NCI-H146 treated with DMSO at 0.1 percent for 48 hours (cell line): ENCODE results near the gene PSMB9.
"Not testable (repeated sequence)": the region's sequence is repeated elsewhere in the genome, so short reads cannot be mapped to it uniquely, and the experiment has no call there.

Source experiments
- DNase-seq: peaks from one replicate; lab custom pipeline; 2025; ENCODE audit not compliant: unreplicated experiment; lab: John Stamatoyannopoulos, UW

The PSMB9 gene

DNA sequence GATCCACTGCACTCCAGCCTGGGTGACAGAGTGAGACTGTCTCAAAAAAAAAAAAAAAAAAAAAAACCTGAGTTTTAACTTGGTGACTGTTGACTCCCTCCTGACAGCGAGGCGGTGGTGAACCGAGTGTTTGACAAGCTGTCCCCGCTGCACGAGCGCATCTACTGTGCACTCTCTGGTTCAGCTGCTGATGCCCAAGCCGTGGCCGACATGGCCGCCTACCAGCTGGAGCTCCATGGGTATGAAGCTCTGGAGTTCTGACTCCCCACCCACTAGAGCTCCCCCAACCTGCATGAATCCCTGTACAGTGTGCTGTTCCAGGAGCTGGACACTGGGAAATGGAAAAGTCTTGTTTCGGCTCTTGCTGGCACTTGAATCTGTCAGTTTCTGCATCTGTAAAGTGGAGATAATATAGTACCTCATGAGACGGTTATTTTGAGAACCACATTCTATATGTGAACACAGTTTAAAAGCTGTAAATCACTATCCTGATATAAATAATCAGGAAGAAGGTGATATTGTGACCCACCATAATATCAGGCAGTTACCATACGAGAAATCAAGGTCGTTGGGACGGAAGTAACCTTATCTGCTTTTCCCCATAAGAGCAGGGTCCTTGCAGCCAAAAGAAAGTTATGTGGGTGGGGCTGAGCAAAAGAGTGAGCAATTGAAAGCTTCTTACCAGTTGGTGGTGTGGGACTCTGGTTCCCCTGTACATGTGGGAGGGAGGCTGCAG is 3.3 kb downstream of the PSMB9 start:
- no peak for DNase-seq

DNA sequence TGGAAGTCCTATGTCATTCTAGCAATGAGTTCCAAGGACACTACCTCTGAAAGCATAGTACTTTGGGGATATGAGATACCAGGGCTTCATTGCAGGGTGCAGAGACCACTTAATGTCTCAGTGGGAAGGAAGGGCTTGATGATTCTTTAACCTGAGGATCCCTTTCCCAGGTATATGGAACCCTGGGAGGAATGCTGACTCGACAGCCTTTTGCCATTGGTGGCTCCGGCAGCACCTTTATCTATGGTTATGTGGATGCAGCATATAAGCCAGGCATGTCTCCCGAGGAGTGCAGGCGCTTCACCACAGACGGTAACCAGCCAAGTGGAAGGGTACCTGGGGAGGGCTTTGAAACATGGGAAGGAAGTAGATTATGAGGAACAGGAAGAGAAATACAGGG is 4.2 kb downstream of the PSMB9 start:
- DNase-seq = no peak

GRCh38 chr6:32860674-32861073 is 6.7 kb downstream of the PSMB9 start:
- DNase-seq = no peak

DNA sequence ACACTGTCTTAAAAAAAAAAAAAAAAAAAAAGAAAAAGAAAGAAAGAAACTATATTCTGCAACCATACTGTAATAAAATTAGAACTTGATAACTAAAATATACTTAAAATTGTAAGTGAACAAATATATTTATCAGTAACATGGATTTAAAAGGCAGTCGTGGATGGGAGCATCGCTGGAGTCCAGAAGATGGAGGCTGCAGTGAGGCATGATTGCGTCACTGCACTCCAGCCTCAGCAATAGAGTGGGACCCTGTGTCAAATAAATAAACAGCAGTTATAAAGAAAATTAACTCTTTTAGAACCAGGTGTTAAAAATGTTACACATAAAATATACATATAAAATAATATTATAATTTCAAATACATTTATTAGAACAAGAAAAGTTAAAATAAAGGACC is 8.7 kb downstream of the PSMB9 start:
- DNase-seq = no peak

DNA sequence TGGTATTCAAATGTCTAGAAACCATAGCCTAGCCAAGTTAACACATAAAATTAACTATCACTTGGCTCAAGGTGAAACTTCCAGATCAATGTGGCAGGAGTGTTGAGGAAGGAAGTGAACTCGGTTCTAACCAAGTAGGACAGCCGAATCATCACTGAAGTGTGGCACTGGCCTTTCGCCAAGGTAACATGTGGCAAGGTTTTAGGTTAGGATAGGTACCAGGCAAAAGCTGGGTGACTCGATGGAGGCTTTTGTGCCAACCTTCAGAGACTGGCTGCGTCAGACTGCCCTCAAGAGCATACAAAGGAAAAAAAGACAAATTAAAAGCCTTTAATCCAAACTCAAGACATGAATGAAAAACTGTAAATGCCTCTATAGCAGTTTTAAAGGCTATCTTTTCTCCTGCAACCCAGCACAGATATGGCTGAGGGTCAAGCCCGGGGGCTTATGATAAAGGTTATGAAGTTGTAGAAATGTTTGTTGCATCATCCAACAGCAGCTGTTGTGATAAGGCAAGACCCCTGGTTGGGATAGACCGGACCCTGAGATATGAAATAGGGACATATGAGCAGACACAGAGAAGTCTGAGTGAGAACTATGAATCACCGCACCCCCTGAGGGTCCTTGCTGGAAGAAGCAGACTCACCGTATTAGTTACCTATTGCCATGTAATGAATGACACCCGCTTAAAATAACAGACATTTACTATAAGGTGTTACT is 11.9 kb downstream of the PSMB9 start:
- no peak for DNase-seq

DNA sequence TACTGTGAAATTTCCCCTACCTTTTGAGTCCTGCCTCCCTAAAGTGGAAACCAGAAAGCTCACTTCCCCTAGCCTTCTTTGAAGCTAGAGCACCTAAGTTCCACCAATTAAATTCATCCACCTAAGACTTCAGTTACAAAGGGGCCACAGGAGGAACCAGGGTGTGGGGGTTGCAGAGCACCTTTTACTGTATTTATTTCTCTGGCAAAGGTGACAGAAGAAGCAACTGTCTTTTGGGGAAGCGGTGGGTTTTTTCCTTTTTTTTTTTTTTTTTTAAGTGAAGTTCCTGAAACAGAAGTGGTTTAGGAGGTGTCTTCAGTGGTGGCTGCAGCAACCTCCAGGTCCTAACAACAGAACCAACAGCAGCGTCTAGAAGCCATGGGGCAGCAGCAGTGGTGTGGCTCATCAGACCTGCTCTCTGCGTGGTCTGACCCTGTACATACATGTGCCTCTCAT is 13.1 kb downstream of the PSMB9 start:
- DNase-seq = no peak

- no peak for DNase-seq
These were observed 13.7 kb downstream of the PSMB9 start for GRCh38 chr6:32867554-32868256.

DNA sequence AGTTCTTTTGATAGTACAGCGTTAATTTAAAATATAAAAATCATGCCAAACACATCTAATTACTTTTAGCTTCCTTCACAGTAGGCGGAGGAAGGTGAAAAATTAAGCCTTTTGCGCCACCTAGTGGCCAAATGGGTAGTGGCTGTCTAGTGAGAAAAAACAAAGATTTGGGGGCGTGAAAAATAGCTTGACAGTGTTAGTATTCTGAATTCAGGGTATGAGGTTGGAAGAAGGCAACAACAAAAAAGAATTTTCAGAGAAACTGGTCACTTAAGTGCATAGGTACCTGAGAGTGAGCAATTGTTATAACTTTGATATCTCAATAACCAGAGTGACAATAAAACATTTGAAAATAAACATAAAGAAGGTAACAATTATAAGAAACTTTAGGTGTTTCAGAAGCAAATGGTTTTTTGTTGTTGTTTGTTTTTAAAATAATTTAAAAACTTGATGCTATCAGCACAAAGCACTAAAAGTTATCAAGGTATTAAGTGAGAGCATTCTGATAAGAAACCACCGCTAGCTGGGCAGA is 14.3 kb downstream of the PSMB9 start:
- DNase-seq = peak; percentile 19

- DNase-seq = not testable (repeated sequence)
These were observed 20.0 kb downstream of the PSMB9 start for GRCh38 chr6:32873947-32874346.

GRCh38 chr6:32876603-32877002 is 22.6 kb downstream of the PSMB9 start:
- DNase-seq = no peak

- DNase-seq = no peak
These were observed 25.7 kb downstream of the PSMB9 start for GRCh38 chr6:32879691-32880090.

DNA sequence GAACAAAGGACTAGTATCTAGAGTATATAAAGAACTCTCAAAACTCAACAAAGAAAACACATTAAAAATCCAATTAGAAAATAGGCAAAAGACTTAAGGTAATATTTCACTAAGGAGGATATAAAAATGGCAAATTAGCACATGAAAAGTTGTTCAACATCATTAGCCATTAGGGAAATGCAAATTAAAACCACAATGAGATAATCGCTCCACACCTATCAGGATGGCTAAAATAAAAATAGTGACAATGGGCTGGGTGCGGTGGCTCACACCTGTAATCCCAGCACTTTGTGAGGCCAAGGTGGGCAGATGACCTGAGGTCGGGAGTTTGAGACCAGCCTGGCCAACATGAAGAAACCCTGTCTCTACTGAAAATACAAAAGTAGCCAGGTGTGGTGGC is 27.0 kb downstream of the PSMB9 start:
- DNase-seq = not testable (repeated sequence)

DNA sequence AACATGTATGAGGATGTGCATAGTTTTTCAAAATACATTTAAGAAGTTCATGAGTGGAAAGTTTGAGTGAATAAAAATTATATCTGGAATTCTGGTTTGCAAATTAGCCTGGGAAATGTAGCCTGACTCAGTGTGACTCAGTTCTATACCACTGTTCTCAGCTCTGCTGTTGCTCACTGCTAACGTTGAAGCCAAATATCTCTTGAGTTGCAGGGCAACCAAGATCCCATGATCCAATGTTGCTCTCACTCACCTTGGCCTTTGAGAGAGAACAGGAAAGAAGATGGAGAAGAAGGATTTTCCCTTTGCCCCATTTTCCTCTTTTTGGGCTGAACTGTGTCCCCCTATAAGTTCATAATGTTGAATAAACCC is 28.9 kb downstream of the PSMB9 start:
- no peak for DNase-seq

- no peak for DNase-seq
These were observed 29.8 kb downstream of the PSMB9 start for GRCh38 chr6:32883789-32884188.

- peak; percentile 53 for DNase-seq
These were observed 31.8 kb downstream of the PSMB9 start for GRCh38 chr6:32885698-32886286.

- no peak for DNase-seq
These were observed 32.8 kb downstream of the PSMB9 start for GRCh38 chr6:32886681-32887383.

- DNase-seq = no peak
These were observed 33.6 kb downstream of the PSMB9 start for GRCh38 chr6:32887616-32888015.

- DNase-seq = no peak
These were observed 34.6 kb downstream of the PSMB9 start for GRCh38 chr6:32888576-32888975.

- DNase-seq = no peak
These were observed 35.5 kb downstream of the PSMB9 start for GRCh38 chr6:32889533-32889932.

- DNase-seq = no peak
These were observed 36.8 kb downstream of the PSMB9 start for GRCh38 chr6:32890831-32891230.
